ENCODE data around the gene POLD2. TPM values are rescaled to one million over a fixed set of nuclear protein-coding genes. Genes with fewer than 3 reads are reported as not detected.

POLD2 gene
- total and polyA plus RNA-seq, 2 of the 13 experiments (the other 11 are each of a cell fraction or from before 2014, with no cell fraction given), result 87.6 to 95.1 TPM

- TF ChIP-seq ZBTB33 (CRISPR knock-in tag; IDR thresholded peaks at IDR 0.05) (no peak), KLF12 (CRISPR knock-in tag; IDR thresholded peaks at IDR 0.05; ENCODE audit: borderline replicate concordance) (no peak)
These were observed 26.9 kb downstream of the POLD2 start (continued) for GRCh38 chr7:44096326-44096881.

DNA sequence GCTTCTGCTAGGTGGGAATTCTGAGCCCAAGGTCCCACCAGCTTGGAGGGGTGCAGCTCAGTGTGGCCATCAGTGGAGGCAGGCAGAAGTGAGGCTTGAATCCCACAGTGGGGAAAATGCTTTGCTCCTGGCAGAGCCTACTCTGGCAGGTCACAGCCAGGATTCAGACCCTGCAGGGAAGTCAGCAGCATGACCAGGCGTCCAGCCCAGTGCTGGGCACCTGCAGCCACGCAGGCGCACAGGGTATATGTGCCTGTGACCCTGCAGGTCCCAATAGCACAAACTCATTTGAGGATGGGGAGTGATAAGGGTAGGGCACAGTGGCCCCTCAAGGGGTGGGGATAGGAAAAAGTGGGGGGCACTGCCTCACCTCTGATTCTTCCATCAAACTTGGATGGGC, 27.6 kb downstream of the POLD2 start:
- H2AFZ ChIP-seq (ENCODE audit: low read length), result no peak overlapping the region
- no peak overlapping the region for H3K4me3 ChIP-seq (replicated peaks in 1 of 3; ENCODE audit: insufficient read depth in 1 of 3, low read depth in 2 of 3, low read length in 3 of 3)
- no peaks in the 10 kb centered on the region for H3K9me3 ChIP-seq (ENCODE audit: low read length)
- H3K9ac ChIP-seq (ENCODE audit: insufficient read depth, low read depth, low read length), result no peak overlapping the region
- in situ Hi-C loops (cut with HindIII; ENCODE audit: extremely low pct_ligation_motif_present, low pct_unique_long_range_greater_than_20kb), result no loop called here
- CTCF ChIA-PET (ENCODE audit: low intra/inter-chr PET ratio, low total read pairs), result no interaction called here
- no peaks in the 10 kb centered on the region for H3K79me2 ChIP-seq (ENCODE audit: insufficient read depth, low read length)
- ATAC-seq (no peak), DNase-seq (ENCODE audit: low spot score) (no peak), FAIRE-seq (no peak)
- H3K4me1 ChIP-seq (ENCODE audit: insufficient read depth, low read length), result peaks cover 64% of the 10 kb centered on the region
- POLR2A ChIA-PET, result no interaction called here
- H3K27me3 ChIP-seq (ENCODE audit: control insufficient read depth in 1 of 2, insufficient read depth in 2 of 2, low read length in 2 of 2), result peaks cover 0 to 2% of the 10 kb centered on the region in 2 experiments; a peak in 2 of 5 replicates
- H3K27ac ChIP-seq (ENCODE audit: extremely low read length, insufficient read depth, low read length), result no peak overlapping the region
- no peak overlapping the region for H3K4me2 ChIP-seq (ENCODE audit: low read depth, low read length)
- intact Hi-C loops (cut with micrococcal nuclease; ENCODE audit: unreplicated experiment), result no loop called here
- WGBS (ENCODE audit: low lambda C conversion rate), result 92% methylated on average over 2 of the region's 3 CpGs
- no TSS peak for BruUV-seq (replicated peaks)
- H3K36me3 ChIP-seq (replicated peaks in 1 of 2; ENCODE audit: control insufficient read depth in 1 of 2, insufficient read depth in 2 of 2, low read length in 2 of 2), result no peaks in the 10 kb centered on the region
- H4K20me1 ChIP-seq (ENCODE audit: insufficient read depth, low read length), result no peaks in the 10 kb centered on the region
- TF ChIP-seq ZNF274 (CRISPR knock-in tag; IDR thresholded peaks at IDR 0.05), result no peak
- TF ChIP-seq KLF15 (CRISPR knock-in tag; IDR thresholded peaks at IDR 0.05; ENCODE audit: borderline replicate concordance), result no peak
- TF ChIP-seq, protein P1, sequence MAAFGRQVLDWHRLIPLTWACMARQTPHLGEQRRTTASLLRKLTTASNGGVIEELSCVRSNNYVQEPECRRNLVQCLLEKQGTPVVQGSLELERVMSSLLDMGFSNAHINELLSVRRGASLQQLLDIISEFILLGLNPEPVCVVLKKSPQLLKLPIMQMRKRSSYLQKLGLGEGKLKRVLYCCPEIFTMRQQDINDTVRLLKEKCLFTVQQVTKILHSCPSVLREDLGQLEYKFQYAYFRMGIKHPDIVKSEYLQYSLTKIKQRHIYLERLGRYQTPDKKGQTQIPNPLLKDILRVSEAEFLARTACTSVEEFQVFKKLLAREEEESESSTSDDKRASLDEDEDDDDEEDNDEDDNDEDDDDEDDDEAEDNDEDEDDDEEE (CRISPR knock-in tag; IDR thresholded peaks at IDR 0.05), result no peak
- TF ChIP-seq GTF2F1 (IDR thresholded peaks at IDR 0.05; ENCODE audit: low read length), result no peak
- TF ChIP-seq MTF2 (CRISPR knock-in tag; IDR thresholded peaks at IDR 0.05; ENCODE audit: borderline replicate concordance), result no peak
- TF ChIP-seq ARID4A (CRISPR knock-in tag; IDR thresholded peaks at IDR 0.05; ENCODE audit: borderline replicate concordance), result no peak
- TF ChIP-seq CCDC6 (CRISPR knock-in tag; IDR thresholded peaks at IDR 0.05), result no peak
- no peak for TF ChIP-seq ZSCAN29 (CRISPR knock-in tag; conservative IDR thresholded peaks at IDR 0.05)
- no peak for TF ChIP-seq ZBTB42 (CRISPR knock-in tag; IDR thresholded peaks at IDR 0.05)
- no peak for TF ChIP-seq TFE3 (CRISPR knock-in tag; IDR thresholded peaks at IDR 0.05)
- no peak for TF ChIP-seq SNRNP70 (IDR thresholded peaks at IDR 0.05; ENCODE audit: low read depth, low read length)
- TF ChIP-seq ZNF225 (CRISPR knock-in tag; IDR thresholded peaks at IDR 0.05), result no peak
- no peak for TF ChIP-seq MTA3 (CRISPR knock-in tag; IDR thresholded peaks at IDR 0.05)
